HFFc6 (cell line): Measurements from ENCODE around the gene SORCS3. TPM values are rescaled to one million over a fixed set of nuclear protein-coding genes. Genes with fewer than 3 reads are reported as not detected.

Experiments used
- DNase-seq: peaks from one replicate; pipeline ENCODE4 v3.0.0-alpha.2; 2018
- H3K27ac Mint-ChIP-seq: 2 replicates; pipeline ENCODE4 v1.8.0; 2020; ENCODE audit warnings: mild to moderate bottlenecking, mixed read lengths
- H3K27me3 Mint-ChIP-seq: 2 replicates; pipeline ENCODE4 v1.8.0; 2021; ENCODE audit warnings: mild to moderate bottlenecking, moderate library complexity, mixed read lengths; ENCODE audit not compliant: insufficient read depth
- H3K36me3 Mint-ChIP-seq: 2 replicates; pipeline ENCODE4 v1.8.0; 2021; ENCODE audit warnings: low read depth, mixed read lengths
- H3K4me1 Mint-ChIP-seq: 2 replicates; pipeline ENCODE4 v1.8.0; 2020; ENCODE audit warnings: low read depth, mixed read lengths
- H3K4me3 Mint-ChIP-seq: 2 replicates; pipeline ENCODE4 v1.8.0; 2020; ENCODE audit warnings: mild to moderate bottlenecking, moderate library complexity, mixed read lengths
- H3K9me3 Mint-ChIP-seq: 2 replicates; pipeline ENCODE4 v1.8.0; 2020; ENCODE audit warnings: mild to moderate bottlenecking, mixed read lengths
- total RNA-seq, 6 experiments: library from RNA; stranded (reverse); fragmentation: NEBNext Ultra II Directional; extraction: Animal tissue kit (Norgen Biotek cat#: 25700); gene quantifications; 2 replicates in 1 of 6; 3 replicates in 5 of 6; pipeline ENCODE4 v1.2.3, GENCODE V29; 2021
- TF ChIP-seq, protein P1 (sequence below): fragments of 200-600 bp; sonication (generic); IDR thresholded peaks from 2 replicates; pipeline ENCODE4 v1.5.0; 2021; ENCODE audit warnings: antibody characterized with exemption, mild to moderate bottlenecking

SORCS3 gene
- total RNA-seq, 6 experiments from 2014 or later = not detected

DNA sequence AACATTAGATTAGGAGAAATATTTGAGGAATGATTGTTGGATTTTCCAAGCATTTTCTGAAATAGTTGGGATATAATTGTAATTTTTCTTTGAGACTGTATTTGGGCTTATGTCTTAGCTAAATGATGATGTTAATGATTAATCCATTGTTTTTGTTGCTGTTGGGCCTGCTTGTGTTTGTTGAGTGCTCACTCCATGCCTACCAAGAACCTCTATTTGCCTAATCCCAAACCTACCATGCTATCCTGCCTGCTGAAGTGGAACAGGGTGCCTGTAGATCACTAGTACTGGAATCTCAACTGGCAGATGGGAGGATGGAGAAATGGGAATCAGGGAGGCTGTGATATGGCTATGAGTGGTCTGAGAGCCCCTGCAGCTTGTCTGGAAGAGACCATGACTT lies 565.5 kb downstream of the SORCS3 start:
- no peak overlapping the region for H3K4me3 Mint-ChIP-seq
- no peak overlapping the region for H3K27ac Mint-ChIP-seq
- DNase-seq = no peak
- no peaks in the 10 kb centered on the region for H3K27me3 Mint-ChIP-seq
- peaks cover 44% of the 10 kb centered on the region for H3K9me3 Mint-ChIP-seq
- TF ChIP-seq, protein P1, sequence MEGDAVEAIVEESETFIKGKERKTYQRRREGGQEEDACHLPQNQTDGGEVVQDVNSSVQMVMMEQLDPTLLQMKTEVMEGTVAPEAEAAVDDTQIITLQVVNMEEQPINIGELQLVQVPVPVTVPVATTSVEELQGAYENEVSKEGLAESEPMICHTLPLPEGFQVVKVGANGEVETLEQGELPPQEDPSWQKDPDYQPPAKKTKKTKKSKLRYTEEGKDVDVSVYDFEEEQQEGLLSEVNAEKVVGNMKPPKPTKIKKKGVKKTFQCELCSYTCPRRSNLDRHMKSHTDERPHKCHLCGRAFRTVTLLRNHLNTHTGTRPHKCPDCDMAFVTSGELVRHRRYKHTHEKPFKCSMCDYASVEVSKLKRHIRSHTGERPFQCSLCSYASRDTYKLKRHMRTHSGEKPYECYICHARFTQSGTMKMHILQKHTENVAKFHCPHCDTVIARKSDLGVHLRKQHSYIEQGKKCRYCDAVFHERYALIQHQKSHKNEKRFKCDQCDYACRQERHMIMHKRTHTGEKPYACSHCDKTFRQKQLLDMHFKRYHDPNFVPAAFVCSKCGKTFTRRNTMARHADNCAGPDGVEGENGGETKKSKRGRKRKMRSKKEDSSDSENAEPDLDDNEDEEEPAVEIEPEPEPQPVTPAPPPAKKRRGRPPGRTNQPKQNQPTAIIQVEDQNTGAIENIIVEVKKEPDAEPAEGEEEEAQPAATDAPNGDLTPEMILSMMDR = no peak
- H3K4me1 Mint-ChIP-seq = no peaks in the 10 kb centered on the region
- no peaks in the 10 kb centered on the region for H3K36me3 Mint-ChIP-seq

DNA sequence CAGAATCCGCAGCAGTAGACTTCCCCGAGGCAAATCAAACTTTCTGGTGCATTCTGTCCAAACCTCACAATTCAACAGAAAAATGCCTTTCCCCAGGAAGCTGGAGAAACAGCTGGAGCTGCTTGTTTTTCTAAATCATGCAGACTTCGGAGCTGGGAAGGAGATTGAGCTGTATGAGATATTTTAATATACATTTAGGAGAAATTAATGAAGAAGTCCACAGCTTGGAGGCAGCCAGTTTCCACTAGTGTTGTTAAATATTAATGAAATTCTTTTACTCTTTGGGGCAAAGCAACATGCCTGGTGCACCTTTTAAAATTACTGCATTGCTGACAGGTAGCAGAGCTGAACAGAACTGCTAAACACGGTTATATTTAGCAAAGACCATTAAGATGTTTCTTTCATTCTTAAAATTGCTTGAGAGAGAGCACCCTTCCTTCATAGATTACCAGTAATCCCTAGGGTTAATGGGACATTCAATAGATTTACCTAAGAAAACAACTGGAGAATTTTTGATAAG lies 566.4 kb downstream of the SORCS3 start:
- no peaks in the 10 kb centered on the region for H3K36me3 Mint-ChIP-seq
- H3K4me3 Mint-ChIP-seq = no peak overlapping the region
- DNase-seq = no peak
- no peaks in the 10 kb centered on the region for H3K4me1 Mint-ChIP-seq
- H3K27ac Mint-ChIP-seq = no peak overlapping the region
- TF ChIP-seq, protein P1 = no peak
- peaks cover 43% of the 10 kb centered on the region for H3K9me3 Mint-ChIP-seq
- no peaks in the 10 kb centered on the region for H3K27me3 Mint-ChIP-seq

DNA sequence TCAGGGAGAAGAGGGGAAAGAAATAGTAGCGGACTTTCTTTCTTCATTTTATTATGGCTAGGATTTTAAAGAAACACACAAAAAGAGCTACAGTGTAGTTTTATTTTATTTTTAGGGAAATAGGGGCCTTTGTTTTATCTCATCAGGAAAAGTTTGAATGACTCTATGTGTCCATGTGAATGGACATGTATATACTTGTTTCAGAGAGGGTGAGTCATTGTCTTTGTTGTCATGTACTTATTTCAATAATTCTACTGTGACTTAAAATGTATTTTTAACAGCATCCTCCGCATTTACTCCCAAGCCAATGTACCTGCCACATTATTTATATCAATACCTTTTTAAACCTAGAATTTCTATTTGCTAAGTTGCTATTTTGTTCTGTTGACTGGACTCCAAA lies 569.5 kb downstream of the SORCS3 start:
- DNase-seq = no peak
- H3K4me3 Mint-ChIP-seq = no peak overlapping the region
- TF ChIP-seq, protein P1 = no peak
- no peaks in the 10 kb centered on the region for H3K4me1 Mint-ChIP-seq
- H3K27ac Mint-ChIP-seq = no peak overlapping the region
- H3K9me3 Mint-ChIP-seq = peaks cover 56% of the 10 kb centered on the region
- peaks cover 1% of the 10 kb centered on the region for H3K27me3 Mint-ChIP-seq
- no peaks in the 10 kb centered on the region for H3K36me3 Mint-ChIP-seq

DNA sequence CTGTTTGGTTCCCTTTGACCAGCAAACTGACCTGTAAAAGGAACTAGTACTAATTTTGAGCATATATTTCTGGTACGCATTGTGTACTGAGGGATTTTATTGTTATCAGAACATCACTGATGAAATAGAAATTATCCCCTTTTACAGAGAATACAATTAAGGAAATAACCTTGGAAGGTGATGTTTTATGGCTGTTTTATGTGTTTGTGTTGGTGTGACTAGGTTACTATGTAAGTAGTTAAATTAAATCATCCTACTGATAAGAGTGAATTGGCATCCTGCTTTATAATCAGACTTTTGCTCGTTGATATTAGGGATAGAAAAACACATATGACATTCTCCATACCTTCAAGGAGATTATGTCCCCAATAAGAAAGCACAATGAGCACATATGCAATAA lies 596.6 kb downstream of the SORCS3 start:
- no peak overlapping the region for H3K4me3 Mint-ChIP-seq
- TF ChIP-seq, protein P1 = no peak
- no peaks in the 10 kb centered on the region; the same call in 1 of the 2 replicates for H3K27me3 Mint-ChIP-seq
- H3K4me1 Mint-ChIP-seq = no peaks in the 10 kb centered on the region
- no peak for DNase-seq
- H3K9me3 Mint-ChIP-seq = peaks cover 33% of the 10 kb centered on the region
- H3K27ac Mint-ChIP-seq = no peak overlapping the region
- H3K36me3 Mint-ChIP-seq = no peaks in the 10 kb centered on the region

DNA sequence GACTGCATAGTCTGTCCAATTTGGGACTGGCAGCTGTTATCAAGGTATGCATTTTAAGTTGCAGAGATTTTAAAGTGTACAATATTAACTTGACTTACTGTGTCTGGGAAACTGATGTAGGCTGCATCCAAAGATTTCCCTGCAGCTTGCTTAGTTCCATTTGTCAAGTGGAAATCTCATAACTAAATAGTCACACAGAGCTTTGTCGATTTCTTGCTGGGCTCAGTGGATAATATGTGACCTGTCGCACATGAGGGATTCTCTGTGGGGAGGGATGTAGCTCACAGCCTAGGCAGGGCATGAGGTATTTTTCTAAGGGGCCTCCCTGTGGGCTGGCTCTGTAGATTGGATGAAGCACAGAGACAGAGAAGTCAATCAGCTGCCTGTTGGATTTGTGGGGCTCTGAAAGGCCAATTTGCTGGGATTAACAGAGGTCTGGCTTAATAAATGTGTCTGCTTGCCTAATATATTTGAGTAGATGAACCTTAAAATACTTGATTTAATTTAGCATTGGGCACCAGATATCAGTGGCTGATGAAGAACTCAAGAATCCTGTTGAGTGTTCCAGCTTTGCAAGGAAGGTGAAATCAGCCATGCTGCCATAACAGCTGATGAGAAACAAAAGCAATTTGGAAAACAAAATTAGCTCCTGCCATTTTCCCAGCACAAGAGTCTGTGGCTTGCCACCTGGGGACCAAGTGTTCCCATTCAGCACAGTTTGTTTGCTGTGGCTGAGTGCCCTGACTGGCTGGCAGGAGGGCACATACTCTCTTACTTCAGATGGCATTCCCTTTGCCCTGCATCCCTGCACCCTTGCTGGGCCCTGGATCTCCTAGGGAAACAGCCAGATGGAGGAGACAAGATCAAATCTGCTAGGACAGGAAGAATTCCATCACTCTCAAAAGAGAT lies 598.5 kb downstream of the SORCS3 start:
- no peaks in the 10 kb centered on the region for H3K36me3 Mint-ChIP-seq
- no peaks in the 10 kb centered on the region; the same call in 1 of the 2 replicates for H3K27me3 Mint-ChIP-seq
- no peak overlapping the region for H3K4me3 Mint-ChIP-seq
- H3K4me1 Mint-ChIP-seq = no peaks in the 10 kb centered on the region
- no peak for DNase-seq
- H3K9me3 Mint-ChIP-seq = peaks cover 19% of the 10 kb centered on the region
- no peak overlapping the region for H3K27ac Mint-ChIP-seq
- TF ChIP-seq, protein P1 = no peak
